Calu3 (cell line): Measurements from ENCODE around the gene ARID1B. TPM values are rescaled to one million over a fixed set of nuclear protein-coding genes. Genes with fewer than 3 reads are reported as not detected.
"Not testable (repeated sequence)": the region's sequence is repeated elsewhere in the genome, so short reads cannot be mapped to it uniquely, and the experiment has no call there.

Source experiments
- BruUV-seq: library from RNA; stranded (reverse); fragments of 400-500 nt; replicated peaks from 2 replicates; lab custom pipeline; 2021; lab: Mats Ljungman, UMichigan
- CTCF ChIA-PET: fragments of 300-600 bp; sonication (Branson Sonifier 250); formaldehyde crosslinking; loops from one replicate; lab custom pipeline; 2022; ENCODE audit warnings: antibody characterized with exemption; lab: Charles Lee
- DNase-seq: peaks from one replicate; pipeline ENCODE4 v3.0.0; 2022
- H3K27ac Mint-ChIP-seq: one replicate; pipeline ENCODE4 v1.8.0; 2022; ENCODE audit warnings: mixed read lengths; ENCODE audit not compliant: unreplicated experiment
- H3K27me3 Mint-ChIP-seq: one replicate; pipeline ENCODE4 v1.8.0; 2022; ENCODE audit warnings: mixed read lengths; ENCODE audit not compliant: unreplicated experiment
- H3K36me3 Mint-ChIP-seq: one replicate; pipeline ENCODE4 v1.8.0; 2022; ENCODE audit warnings: mild to moderate bottlenecking, moderate library complexity, mixed read lengths; ENCODE audit not compliant: insufficient read depth, unreplicated experiment
- H3K4me1 Mint-ChIP-seq: one replicate; pipeline ENCODE4 v1.8.0; 2022; ENCODE audit warnings: mild to moderate bottlenecking, low read depth, mixed read lengths; ENCODE audit not compliant: unreplicated experiment
- H3K4me3 Mint-ChIP-seq: one replicate; pipeline ENCODE4 v1.8.0; 2022; ENCODE audit warnings: mild to moderate bottlenecking, low read depth, moderate library complexity, mixed read lengths; ENCODE audit not compliant: unreplicated experiment
- H3K9me3 Mint-ChIP-seq: one replicate; pipeline ENCODE4 v1.8.0; 2022; ENCODE audit warnings: low read depth, mixed read lengths; ENCODE audit not compliant: unreplicated experiment
- intact Hi-C: fragments of 100-400 bp; cut with micrococcal nuclease; formaldehyde crosslinking; loops from one replicate; pipeline ENCODE4 v1.10.0; 2022; ENCODE audit not compliant: unreplicated experiment
- total RNA-seq: library from RNA; stranded (reverse); gene quantifications from 2 replicates; pipeline ENCODE4 v1.2.3, GENCODE V29; 2022
- TF ChIP-seq, protein P1 (sequence below): fragments of 200-600 bp; IDR thresholded peaks from one replicate; pipeline ENCODE4 v1.8.0; 2022; ENCODE audit warnings: antibody characterized with exemption; ENCODE audit not compliant: unreplicated experiment

The ARID1B gene
- total RNA-seq, 1 experiment from 2014 or later, result 53.5 TPM

DNA sequence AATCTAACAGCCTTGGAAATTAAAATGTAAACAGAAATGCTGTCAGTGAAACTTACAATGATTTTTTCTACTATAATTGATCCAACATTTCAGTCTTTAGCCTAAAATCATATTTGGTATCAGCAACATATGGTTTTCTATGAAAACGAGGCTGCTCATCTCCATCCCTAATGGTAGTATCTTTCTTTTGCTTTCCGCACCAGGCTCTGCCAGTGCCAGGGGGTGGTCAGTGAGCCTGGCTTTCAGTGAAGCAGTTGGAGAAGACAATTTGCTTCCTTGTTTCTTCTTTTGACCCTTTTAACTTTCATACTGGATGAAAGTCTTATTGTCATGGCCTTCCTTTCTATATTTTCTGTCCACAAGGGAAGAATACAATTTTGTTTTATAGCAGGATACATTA lies 258.4 kb downstream of the ARID1B start:
- intact Hi-C loops, result no loop called here
- TF ChIP-seq, protein P1, sequence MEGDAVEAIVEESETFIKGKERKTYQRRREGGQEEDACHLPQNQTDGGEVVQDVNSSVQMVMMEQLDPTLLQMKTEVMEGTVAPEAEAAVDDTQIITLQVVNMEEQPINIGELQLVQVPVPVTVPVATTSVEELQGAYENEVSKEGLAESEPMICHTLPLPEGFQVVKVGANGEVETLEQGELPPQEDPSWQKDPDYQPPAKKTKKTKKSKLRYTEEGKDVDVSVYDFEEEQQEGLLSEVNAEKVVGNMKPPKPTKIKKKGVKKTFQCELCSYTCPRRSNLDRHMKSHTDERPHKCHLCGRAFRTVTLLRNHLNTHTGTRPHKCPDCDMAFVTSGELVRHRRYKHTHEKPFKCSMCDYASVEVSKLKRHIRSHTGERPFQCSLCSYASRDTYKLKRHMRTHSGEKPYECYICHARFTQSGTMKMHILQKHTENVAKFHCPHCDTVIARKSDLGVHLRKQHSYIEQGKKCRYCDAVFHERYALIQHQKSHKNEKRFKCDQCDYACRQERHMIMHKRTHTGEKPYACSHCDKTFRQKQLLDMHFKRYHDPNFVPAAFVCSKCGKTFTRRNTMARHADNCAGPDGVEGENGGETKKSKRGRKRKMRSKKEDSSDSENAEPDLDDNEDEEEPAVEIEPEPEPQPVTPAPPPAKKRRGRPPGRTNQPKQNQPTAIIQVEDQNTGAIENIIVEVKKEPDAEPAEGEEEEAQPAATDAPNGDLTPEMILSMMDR, result no peak
- Mint-ChIP-seq H3K9me3 (no peaks in the 10 kb centered on the region), H3K4me3 (no peak overlapping the region), H3K36me3 (no peaks in the 10 kb centered on the region), H3K4me1 (no peaks in the 10 kb centered on the region), H3K27me3 (no peaks in the 10 kb centered on the region), H3K27ac (no peak overlapping the region)
- DNase-seq, result no peak
- CTCF ChIA-PET, result interaction anchor here (1.3 kb wide), 1 partner anchor 10 kb away, joined by 3 read pairs; no protein-coding TSS in a partner anchor
- BruUV-seq, result no TSS peak

DNA sequence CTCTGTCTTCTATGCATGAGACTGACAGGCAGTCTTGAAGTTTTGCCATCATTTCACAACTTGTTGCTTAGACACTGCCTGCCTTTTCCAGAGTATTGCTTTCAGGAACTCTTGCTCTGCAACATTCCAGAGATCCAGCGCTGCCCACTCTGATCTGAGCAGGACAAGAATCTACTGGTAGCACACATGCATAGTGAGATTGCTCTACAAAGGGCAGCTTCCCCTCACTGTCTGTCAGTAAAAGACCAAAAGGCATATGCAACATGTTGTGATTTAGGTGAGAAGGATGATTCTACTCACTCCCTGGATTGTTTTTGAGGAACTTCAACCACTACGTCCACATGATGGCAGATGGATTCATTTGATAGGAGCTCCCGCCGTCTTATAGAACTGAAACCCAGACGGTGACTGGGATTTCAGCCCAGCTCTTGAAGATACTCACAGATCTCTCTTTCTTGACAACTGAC lies 259.1 kb downstream of the ARID1B start:
- no TSS peak for BruUV-seq
- no peak overlapping the region for H3K4me3 Mint-ChIP-seq
- CTCF ChIA-PET, result interaction anchor here (1.3 kb wide), 1 partner anchor 9 kb away, joined by 3 read pairs; no protein-coding TSS in a partner anchor
- TF ChIP-seq, protein P1, result no peak
- H3K27me3 Mint-ChIP-seq, result no peaks in the 10 kb centered on the region
- no peaks in the 10 kb centered on the region for H3K9me3 Mint-ChIP-seq
- no peaks in the 10 kb centered on the region for H3K4me1 Mint-ChIP-seq
- intact Hi-C loops, result no loop called here
- no peaks in the 10 kb centered on the region for H3K36me3 Mint-ChIP-seq
- no peak overlapping the region for H3K27ac Mint-ChIP-seq
- no peak for DNase-seq

DNA sequence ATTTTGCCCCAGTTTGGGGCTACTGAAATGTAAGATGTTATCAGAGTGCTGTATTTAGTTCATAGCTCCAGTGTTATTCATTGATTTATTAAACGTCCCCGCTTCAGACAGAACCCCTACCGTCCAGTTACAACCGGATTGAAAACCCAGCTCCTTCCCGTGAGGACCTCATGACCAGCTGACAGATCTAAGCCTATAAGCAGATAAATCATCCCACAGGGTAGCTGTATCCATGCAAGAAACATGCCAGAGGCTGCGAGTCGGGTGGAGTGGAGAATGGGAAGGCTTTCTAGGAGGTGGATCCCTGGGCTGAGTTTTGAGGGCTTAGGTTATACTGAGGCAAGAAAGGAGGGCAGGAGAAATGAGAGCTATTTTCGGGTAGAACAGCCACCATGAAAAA lies 260.0 kb downstream of the ARID1B start:
- no peak for DNase-seq
- Mint-ChIP-seq H3K4me1 (no peaks in the 10 kb centered on the region), H3K36me3 (no peaks in the 10 kb centered on the region), H3K4me3 (no peak overlapping the region), H3K27me3 (no peaks in the 10 kb centered on the region), H3K9me3 (no peaks in the 10 kb centered on the region), H3K27ac (no peak overlapping the region)
- no TSS peak for BruUV-seq
- CTCF ChIA-PET, result no interaction called here
- intact Hi-C loops, result no loop called here
- TF ChIP-seq, protein P1, result no peak

DNA sequence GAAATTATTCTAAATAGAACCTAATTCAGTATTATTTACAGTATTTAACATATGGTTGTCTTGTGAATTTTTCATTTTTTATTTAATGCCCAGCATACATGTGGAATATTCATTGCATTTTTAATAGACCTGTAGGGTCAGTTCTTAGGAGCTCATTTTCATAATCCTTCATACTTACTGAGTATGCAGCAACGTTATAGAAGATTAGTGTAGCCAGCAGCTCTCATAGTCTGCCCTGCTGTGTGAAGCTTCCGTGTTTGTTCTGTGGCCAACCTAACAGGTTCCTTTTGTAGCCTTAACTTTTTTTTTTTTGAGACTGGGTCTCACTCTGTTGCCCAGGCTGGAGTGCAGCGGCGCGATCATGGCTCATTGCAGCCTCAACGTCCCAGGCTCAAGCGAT lies 261.4 kb downstream of the ARID1B start:
- Mint-ChIP-seq H3K9me3 (no peaks in the 10 kb centered on the region), H3K4me1 (no peaks in the 10 kb centered on the region), H3K4me3 (no peak overlapping the region), H3K27ac (no peak overlapping the region), H3K36me3 (no peaks in the 10 kb centered on the region), H3K27me3 (no peaks in the 10 kb centered on the region)
- intact Hi-C loops, result no loop called here
- TF ChIP-seq, protein P1, result no peak
- no peak for DNase-seq
- no TSS peak for BruUV-seq
- CTCF ChIA-PET, result interaction anchor here (0.6 kb wide), 1 partner anchor 945 kb away, joined by 3 read pairs; no protein-coding TSS in a partner anchor

DNA sequence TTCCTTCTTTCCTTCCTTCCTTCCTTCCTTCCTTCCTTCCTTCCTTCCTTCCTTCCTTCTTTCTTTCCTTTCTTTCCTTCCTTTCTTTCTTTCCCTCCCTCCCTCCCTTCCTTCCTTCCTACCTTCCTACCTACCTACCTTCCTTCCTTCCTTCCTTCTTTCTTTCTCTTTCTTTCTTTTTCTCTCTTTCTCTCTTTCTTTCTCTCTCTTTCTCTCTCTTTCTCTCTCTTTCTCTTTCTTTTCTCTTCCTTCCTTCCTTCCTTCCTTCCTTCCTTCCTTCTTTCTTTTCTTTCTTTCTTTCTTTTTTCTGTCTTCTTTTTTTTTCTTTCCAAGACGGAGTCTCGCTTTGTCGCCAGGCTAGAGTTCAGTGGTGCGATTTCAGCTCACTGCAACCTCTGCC lies 262.5 kb downstream of the ARID1B start:
- CTCF ChIA-PET, H3K4me3 Mint-ChIP-seq, H3K9me3 Mint-ChIP-seq, H3K27ac Mint-ChIP-seq, BruUV-seq, H3K36me3 Mint-ChIP-seq, H3K27me3 Mint-ChIP-seq, DNase-seq, H3K4me1 Mint-ChIP-seq: not testable (repeated sequence)
- intact Hi-C loops, result loop anchor here (10.0 kb wide), 1 partner anchor 1715 kb away; no protein-coding TSS in a partner anchor
